H9 (cell line): ENCODE results near the gene SFXN2. TPM values are rescaled to one million over a fixed set of nuclear protein-coding genes. Genes with fewer than 3 reads are reported as not detected.

Experiments used
- DNase-seq: peaks from one replicate; pipeline ENCODE4 v3.0.0-alpha.2; 2017
- H2AFZ ChIP-seq: one replicate; pipeline ENCODE4 v1.6.1; 2013; ENCODE audit warnings: mild to moderate bottlenecking, low read length, control low read depth, moderate library complexity
- H2AK5ac ChIP-seq: 2 replicates; pipeline ENCODE4 v1.6.1; 2013; ENCODE audit warnings: low read length, control low read depth, mixed read lengths; ENCODE audit not compliant: insufficient read length
- H2BK120ac ChIP-seq: one replicate; pipeline ENCODE4 v1.6.1; 2013; ENCODE audit warnings: low read depth, mild to moderate bottlenecking, low read length, control low read depth, inconsistent platforms; ENCODE audit not compliant: poor library complexity, severe bottlenecking
- H2BK12ac ChIP-seq: 2 replicates; pipeline ENCODE4 v1.6.1; 2013; ENCODE audit warnings: low read length, control low read depth, mixed read lengths, low read depth; ENCODE audit not compliant: insufficient read length
- H2BK15ac ChIP-seq: 2 replicates; pipeline ENCODE4 v1.6.1; 2013; ENCODE audit warnings: low read depth, low read length, control low read depth
- H2BK20ac ChIP-seq: one replicate; pipeline ENCODE4 v1.6.1; 2013; ENCODE audit warnings: low read depth, mild to moderate bottlenecking, low read length, control low read depth, inconsistent platforms; ENCODE audit not compliant: poor library complexity, severe bottlenecking
- H2BK5ac ChIP-seq: 2 replicates; pipeline ENCODE4 v1.6.1; 2013; ENCODE audit warnings: low read length, control low read depth, mixed read lengths; ENCODE audit not compliant: insufficient read length
- H3K14ac ChIP-seq: 2 replicates; pipeline ENCODE4 v1.6.1; 2013; ENCODE audit warnings: low read length, control low read depth; ENCODE audit not compliant: insufficient read depth
- H3K18ac ChIP-seq: 2 replicates; pipeline ENCODE4 v1.6.1; 2013; ENCODE audit warnings: low read depth, mild to moderate bottlenecking, mixed read lengths, low read length, control low read depth; ENCODE audit not compliant: insufficient read length
- H3K23ac ChIP-seq: 2 replicates; pipeline ENCODE4 v1.6.1; 2013; ENCODE audit warnings: low read length, control low read depth, mixed read lengths, low read depth; ENCODE audit not compliant: insufficient read length
- H3K23me2 ChIP-seq: 2 replicates; pipeline ENCODE4 v1.6.1; 2013; ENCODE audit warnings: low read depth, mild to moderate bottlenecking, mixed read lengths, low read length, control low read depth; ENCODE audit not compliant: insufficient read length, poor library complexity, severe bottlenecking
- H3K27ac ChIP-seq: 2 replicates; pipeline ENCODE4 v1.5.1; 2013; ENCODE audit warnings: low read length, control low read depth, mixed read lengths, low read depth; ENCODE audit not compliant: insufficient read length
- H3K27me3 ChIP-seq: 2 replicates; pipeline ENCODE4 v1.6.1; 2013; ENCODE audit warnings: low read length, control low read depth, inconsistent platforms; ENCODE audit not compliant: insufficient read depth
- H3K4ac ChIP-seq: 2 replicates; pipeline ENCODE4 v1.6.1; 2013; ENCODE audit warnings: low read depth, mild to moderate bottlenecking, control low read depth, inconsistent platforms, low read length, moderate library complexity
- H3K4me1 ChIP-seq: 2 replicates; pipeline ENCODE4 v1.6.1; 2013; ENCODE audit warnings: low read length, control low read depth, inconsistent platforms; ENCODE audit not compliant: insufficient read depth
- H3K4me2 ChIP-seq: 2 replicates; pipeline ENCODE4 v1.6.1; 2013; ENCODE audit warnings: low read length, control low read depth, mixed read lengths; ENCODE audit not compliant: insufficient read length, insufficient read depth
- H3K56ac ChIP-seq: 2 replicates; pipeline ENCODE4 v1.6.1; 2013; ENCODE audit warnings: low read depth, mild to moderate bottlenecking, mixed read lengths, low read length, control low read depth; ENCODE audit not compliant: insufficient read length
- H3K79me1 ChIP-seq: 2 replicates; pipeline ENCODE4 v1.6.1; 2013; ENCODE audit warnings: low read depth, mild to moderate bottlenecking, moderate library complexity, low read length, control low read depth, inconsistent platforms; ENCODE audit not compliant: insufficient read depth, poor library complexity, severe bottlenecking
- H3K79me2 ChIP-seq: 2 replicates; pipeline ENCODE4 v1.6.1; 2013; ENCODE audit warnings: low read length, control low read depth, inconsistent platforms; ENCODE audit not compliant: insufficient read depth
- H3K9ac ChIP-seq: 2 replicates; pipeline ENCODE4 v1.6.1; 2013; ENCODE audit warnings: low read length, control low read depth, mixed read lengths; ENCODE audit not compliant: insufficient read length; ENCODE audit errors: extremely low read depth
- H3K9me3 ChIP-seq: one replicate; pipeline ENCODE4 v1.6.1; 2013; ENCODE audit warnings: low read depth, low read length, inconsistent platforms; ENCODE audit not compliant: control insufficient read depth
- H3T11ph ChIP-seq: one replicate; pipeline ENCODE4 v1.6.1; 2013; ENCODE audit warnings: mild to moderate bottlenecking, low read length, control low read depth, inconsistent platforms
- H4K20me1 ChIP-seq: one replicate; pipeline ENCODE4 v1.6.1; 2013; ENCODE audit not compliant: control insufficient read depth, insufficient read length, insufficient read depth
- H4K5ac ChIP-seq: 2 replicates; pipeline ENCODE4 v1.6.1; 2013; ENCODE audit warnings: low read depth, mild to moderate bottlenecking, mixed read lengths, low read length, control low read depth; ENCODE audit not compliant: insufficient read length
- H4K8ac ChIP-seq: replicated peaks from 2 replicates; pipeline ENCODE4 v1.6.1; 2013; ENCODE audit warnings: low read length, control low read depth, mixed read lengths, low read depth; ENCODE audit not compliant: insufficient read length
- H4K91ac ChIP-seq: 2 replicates; pipeline ENCODE4 v1.6.1; 2013; ENCODE audit warnings: low read depth, mild to moderate bottlenecking, moderate library complexity, mixed read lengths, low read length, control low read depth; ENCODE audit not compliant: insufficient read length
- H3K27ac Mint-ChIP-seq, 3 experiments: 2 replicates in 2 of 3; 3 replicates in 1 of 3; pipeline ENCODE4 v1.8.0; 2020 to 2021; ENCODE audit warnings: mixed read lengths in 3 of 3, mild to moderate bottlenecking in 1 of 3, moderate library complexity in 1 of 3
- H3K27me3 Mint-ChIP-seq: 2 replicates; pipeline ENCODE4 v1.8.0; 2021; ENCODE audit warnings: low read depth, mild to moderate bottlenecking, moderate library complexity, mixed read lengths
- H3K36me3 Mint-ChIP-seq, 3 experiments: 2 replicates in 2 of 3; 3 replicates in 1 of 3; pipeline ENCODE4 v1.8.0; 2020 to 2021; ENCODE audit warnings: low read depth in 3 of 3, mixed read lengths in 3 of 3; ENCODE audit not compliant: insufficient read depth in 1 of 3
- H3K4me1 Mint-ChIP-seq, 2 experiments: 2 replicates each; pipeline ENCODE4 v1.8.0; 2020; ENCODE audit warnings: mixed read lengths in 2 of 2
- H3K4me3 Mint-ChIP-seq, 2 experiments: 2 replicates in 1 of 2; 3 replicates in 1 of 2; pipeline ENCODE4 v1.8.0; 2020 to 2021; ENCODE audit warnings: mild to moderate bottlenecking in 2 of 2, mixed read lengths in 2 of 2, moderate library complexity in 1 of 2
- H3K9me3 Mint-ChIP-seq, 2 experiments: 2 replicates in 1 of 2; 3 replicates in 1 of 2; pipeline ENCODE4 v1.8.0; 2020; ENCODE audit warnings: mild to moderate bottlenecking in 2 of 2, mixed read lengths in 2 of 2, moderate library complexity in 1 of 2
- CTCF ChIP-seq: fragments of 200-600 bp; sonication (generic); conservative IDR thresholded peaks from 3 replicates; pipeline ENCODE4 v1.8.0; 2021; ENCODE audit warnings: antibody characterized with exemption, mild to moderate bottlenecking
- WGBS: extraction: QIAGEN DNeasy Blood & Tissue Kit; methylation state at CpG from one replicate; pipeline ENCODE4 v1.1.7; 2013; ENCODE audit warnings: missing lambda C conversion rate, low lambda C conversion rate, mixed read lengths; ENCODE audit not compliant: insufficient read length; ENCODE audit errors: extremely low coverage; 5-methylcytosine and 5-hydroxymethylcytosine counted together
- total RNA-seq: library from RNA; stranded (reverse); gene quantifications from 2 replicates; pipeline ENCODE4 v1.2.1, GENCODE V29; 2021

Gene SFXN2
- total RNA-seq, 1 experiment from 2014 or later: 34.7 TPM

GRCh38 chr10:102723989-102724388, 9.6 kb downstream of the SFXN2 start:
- no peak overlapping the region for H2AFZ ChIP-seq
- DNase-seq: no peak
- no peak overlapping the region for H2BK15ac ChIP-seq
- H4K91ac ChIP-seq: no peak overlapping the region
- no peaks in the 10 kb centered on the region for H3K23me2 ChIP-seq
- H2BK120ac ChIP-seq: no peak overlapping the region
- 0 out of 2 replicates have a peak, but pooled peaks cover 1% of the 10 kb centered on the region for H3K79me2 ChIP-seq
- H3K14ac ChIP-seq: no peak overlapping the region
- peaks cover 4% of the 10 kb centered on the region for H3K79me1 ChIP-seq
- no peak overlapping the region for H3T11ph ChIP-seq
- H3K4me1 ChIP-seq: no peaks in the 10 kb centered on the region
- H4K8ac ChIP-seq: no peak overlapping the region
- no peak overlapping the region for H3K4ac ChIP-seq
- Mint-ChIP-seq H3K36me3 (peaks cover 26 to 62% (median 60%) of the 10 kb centered on the region in 3 experiments; a peak in 6 of 7 replicates), H3K4me3 (no peak overlapping the region), H3K27ac (no peak overlapping the region), H3K4me1 (peaks cover 12 to 16% of the 10 kb centered on the region in 2 experiments), H3K27me3 (no peaks in the 10 kb centered on the region), H3K9me3 (peaks cover 0 to 5% of the 10 kb centered on the region in 2 experiments; a peak in 2 of 5 replicates)
- no peak overlapping the region for H3K18ac ChIP-seq
- no peaks in the 10 kb centered on the region for H3K27me3 ChIP-seq
- H4K5ac ChIP-seq: no peak overlapping the region
- no peak overlapping the region for H3K27ac ChIP-seq
- H2BK12ac ChIP-seq: no peak overlapping the region
- no peaks in the 10 kb centered on the region for H3K9me3 ChIP-seq
- no peak overlapping the region for H2BK20ac ChIP-seq
- WGBS: no CpG with 5 or more reads among the region's 4 CpGs
- no peak overlapping the region for H3K4me2 ChIP-seq
- H3K23ac ChIP-seq: no peak overlapping the region
- H2BK5ac ChIP-seq: no peak overlapping the region
- H3K56ac ChIP-seq: no peak overlapping the region
- no peak overlapping the region for H2AK5ac ChIP-seq
- no peaks in the 10 kb centered on the region for H4K20me1 ChIP-seq
- no peak for TF ChIP-seq CTCF
- no peak overlapping the region for H3K9ac ChIP-seq
